Measurements from ENCODE around the gene FASTK. TPM values are rescaled to one million over a fixed set of nuclear protein-coding genes. Genes with fewer than 3 reads are reported as not detected.

The FASTK gene
- total RNA-seq, 1 donor, result 87.6 TPM

DNA sequence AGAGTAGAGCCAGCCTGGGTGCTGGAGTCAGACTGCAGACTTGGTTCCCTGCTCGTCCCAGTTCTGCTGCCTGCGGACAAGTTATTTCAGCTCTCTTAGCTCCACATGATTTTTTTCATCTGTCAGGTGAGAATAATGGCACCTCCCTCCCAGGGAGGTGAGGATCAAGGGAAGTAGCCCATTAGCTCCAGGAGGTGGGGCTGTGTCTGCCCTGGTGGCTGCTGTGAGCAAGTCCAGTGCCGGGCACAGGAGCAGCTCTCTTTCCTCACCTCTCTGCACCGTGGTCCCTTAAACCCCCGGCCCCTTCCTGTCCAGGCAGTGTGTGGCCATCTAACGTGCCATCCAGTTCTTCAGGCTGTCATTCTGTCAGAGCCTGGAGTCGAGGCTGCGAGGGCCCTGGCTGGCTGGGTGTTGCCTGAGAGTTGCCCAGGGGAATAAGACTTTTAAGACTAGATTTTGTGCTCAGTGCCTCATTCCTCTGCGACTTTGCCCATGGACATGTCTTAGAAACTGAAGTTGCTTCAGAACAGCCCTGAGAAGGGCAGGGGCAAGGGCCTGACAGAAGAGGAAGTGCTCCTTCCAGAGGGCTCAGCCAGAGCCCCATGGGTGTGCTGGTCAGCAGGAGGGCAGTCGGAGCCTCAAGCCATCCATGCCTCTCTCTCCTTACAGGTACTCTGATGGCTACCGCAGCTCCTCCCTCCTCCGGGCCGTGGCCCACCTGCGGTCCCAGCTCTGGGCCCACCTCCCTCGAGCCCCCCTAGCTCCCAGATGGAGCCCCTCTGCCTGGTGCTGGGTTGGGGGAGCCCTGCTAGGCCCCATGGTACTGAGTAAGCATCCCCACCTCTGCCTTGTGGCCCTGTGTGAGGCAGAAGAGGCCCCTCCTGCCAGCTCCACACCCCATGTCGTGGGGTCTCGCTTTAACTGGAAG is 47.4 kb downstream of the FASTK start:
- Histone ChIP-seq H2AFZ (ENCODE audit: low read length) (no peak overlapping the region), H4K20me1 (ENCODE audit: insufficient read depth, low read length) (no peaks in the 10 kb centered on the region), H3K36me3 (ENCODE audit: insufficient read depth, low read length) (peaks cover 26% of the 10 kb centered on the region), H3K4me2 (ENCODE audit: insufficient read depth, low read length) (no peak overlapping the region), H3K79me2 (ENCODE audit: insufficient read depth, low read length) (peaks cover 14% of the 10 kb centered on the region), H3K27ac (ENCODE audit: low read depth, low read length) (no peak overlapping the region), H3K27me3 (ENCODE audit: insufficient read depth, low read length) (no peaks in the 10 kb centered on the region), H3K9me3 (ENCODE audit: low read depth, low read length) (no peaks in the 10 kb centered on the region), H3K4me3 (ENCODE audit: insufficient read depth, low read length) (no peak overlapping the region), H3K4me1 (ENCODE audit: insufficient read depth, low read length) (peaks cover 2% of the 10 kb centered on the region)
- TF ChIP-seq, protein P1, sequence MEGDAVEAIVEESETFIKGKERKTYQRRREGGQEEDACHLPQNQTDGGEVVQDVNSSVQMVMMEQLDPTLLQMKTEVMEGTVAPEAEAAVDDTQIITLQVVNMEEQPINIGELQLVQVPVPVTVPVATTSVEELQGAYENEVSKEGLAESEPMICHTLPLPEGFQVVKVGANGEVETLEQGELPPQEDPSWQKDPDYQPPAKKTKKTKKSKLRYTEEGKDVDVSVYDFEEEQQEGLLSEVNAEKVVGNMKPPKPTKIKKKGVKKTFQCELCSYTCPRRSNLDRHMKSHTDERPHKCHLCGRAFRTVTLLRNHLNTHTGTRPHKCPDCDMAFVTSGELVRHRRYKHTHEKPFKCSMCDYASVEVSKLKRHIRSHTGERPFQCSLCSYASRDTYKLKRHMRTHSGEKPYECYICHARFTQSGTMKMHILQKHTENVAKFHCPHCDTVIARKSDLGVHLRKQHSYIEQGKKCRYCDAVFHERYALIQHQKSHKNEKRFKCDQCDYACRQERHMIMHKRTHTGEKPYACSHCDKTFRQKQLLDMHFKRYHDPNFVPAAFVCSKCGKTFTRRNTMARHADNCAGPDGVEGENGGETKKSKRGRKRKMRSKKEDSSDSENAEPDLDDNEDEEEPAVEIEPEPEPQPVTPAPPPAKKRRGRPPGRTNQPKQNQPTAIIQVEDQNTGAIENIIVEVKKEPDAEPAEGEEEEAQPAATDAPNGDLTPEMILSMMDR (IDR thresholded peaks at IDR 0.05; ENCODE audit: extremely low read depth, low read depth, low read length), result no peak
- DNase-seq (ENCODE audit: insufficient read length, low spot score, missing footprints), result no peak

DNA sequence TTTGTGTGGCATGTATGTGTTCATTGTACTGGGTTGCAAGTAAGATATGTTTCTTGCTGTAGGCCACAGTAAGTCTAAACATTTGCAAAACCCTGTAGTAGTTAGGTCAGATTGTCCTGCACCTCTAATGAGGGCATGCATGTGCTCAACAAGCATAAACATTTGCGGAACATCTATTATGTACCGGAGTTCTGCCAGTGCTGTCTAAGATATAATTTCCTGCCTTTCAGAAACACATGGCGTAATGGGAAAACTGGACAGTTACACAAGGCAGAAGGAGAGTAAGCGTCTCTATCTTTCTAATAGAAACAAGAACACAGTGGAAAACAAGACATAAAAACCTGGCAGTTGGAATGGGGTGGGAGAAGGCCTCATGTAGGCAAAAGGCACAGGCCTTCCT is 49.6 kb downstream of the FASTK start:
- TF ChIP-seq, protein P1 (IDR thresholded peaks at IDR 0.05; ENCODE audit: extremely low read depth, low read depth, low read length), result no peak
- no peak overlapping the region for H3K27ac ChIP-seq (ENCODE audit: low read depth, low read length)
- peaks cover 8% of the 10 kb centered on the region for H3K4me1 ChIP-seq (ENCODE audit: insufficient read depth, low read length)
- H2AFZ ChIP-seq (ENCODE audit: low read length), result no peak overlapping the region
- H3K4me3 ChIP-seq (ENCODE audit: insufficient read depth, low read length), result no peak overlapping the region
- peaks cover 8% of the 10 kb centered on the region for H3K27me3 ChIP-seq (ENCODE audit: insufficient read depth, low read length)
- peaks cover 14% of the 10 kb centered on the region for H3K79me2 ChIP-seq (ENCODE audit: insufficient read depth, low read length)
- no peaks in the 10 kb centered on the region for H4K20me1 ChIP-seq (ENCODE audit: insufficient read depth, low read length)
- DNase-seq (ENCODE audit: insufficient read length, low spot score, missing footprints), result no peak
- no peak overlapping the region for H3K4me2 ChIP-seq (ENCODE audit: insufficient read depth, low read length)
- H3K9me3 ChIP-seq (ENCODE audit: low read depth, low read length), result no peaks in the 10 kb centered on the region
- H3K36me3 ChIP-seq (ENCODE audit: insufficient read depth, low read length), result peaks cover 17% of the 10 kb centered on the region

DNA sequence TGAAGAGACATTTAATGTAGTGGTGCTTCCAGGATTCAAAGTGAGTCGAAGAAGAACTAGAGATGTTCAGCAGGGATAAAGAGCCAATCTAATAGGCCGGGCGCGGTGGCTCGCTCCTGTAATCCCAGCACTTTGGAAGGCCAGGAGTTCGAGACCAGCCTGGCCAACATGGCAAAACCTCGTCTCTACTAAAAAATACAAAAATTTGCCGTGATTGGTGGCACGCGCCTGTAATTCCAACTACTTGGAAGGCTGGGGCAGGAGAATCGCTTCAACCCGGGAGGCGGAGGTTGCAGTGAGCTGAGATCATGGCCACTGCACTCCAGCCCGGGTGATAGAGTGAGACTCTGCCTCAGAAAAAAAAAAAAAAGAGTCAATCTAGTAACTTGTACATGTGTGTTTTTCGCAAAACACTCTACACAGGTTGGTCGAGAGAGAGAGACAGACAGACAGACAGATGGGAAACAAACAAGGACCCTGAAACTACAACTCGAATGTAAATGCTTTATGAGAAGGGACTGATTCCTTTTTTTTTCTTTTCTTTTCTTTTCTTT is 51.6 kb downstream of the FASTK start:
- Histone ChIP-seq H4K20me1 (ENCODE audit: insufficient read depth, low read length) (no peaks in the 10 kb centered on the region), H3K36me3 (ENCODE audit: insufficient read depth, low read length) (no peaks in the 10 kb centered on the region), H3K27me3 (ENCODE audit: insufficient read depth, low read length) (peaks cover 9% of the 10 kb centered on the region), H3K9me3 (ENCODE audit: low read depth, low read length) (no peaks in the 10 kb centered on the region), H2AFZ (ENCODE audit: low read length) (peak overlapping the region; percentile 92), H3K4me2 (ENCODE audit: insufficient read depth, low read length) (peak overlapping the region; percentile 95), H3K4me1 (ENCODE audit: insufficient read depth, low read length) (peaks cover 8% of the 10 kb centered on the region), H3K79me2 (ENCODE audit: insufficient read depth, low read length) (peaks cover 14% of the 10 kb centered on the region), H3K27ac (ENCODE audit: low read depth, low read length) (peak overlapping the region; percentile 70), H3K4me3 (ENCODE audit: insufficient read depth, low read length) (peak overlapping the region; percentile 90)
- no peak for DNase-seq (ENCODE audit: insufficient read length, low spot score, missing footprints)
- TF ChIP-seq, protein P1 (IDR thresholded peaks at IDR 0.05; ENCODE audit: extremely low read depth, low read depth, low read length), result no peak
